ENCODE results near the gene CRY2.
"Not testable (repeated sequence)": the region's sequence is repeated elsewhere in the genome, so short reads cannot be mapped to it uniquely, and the experiment has no call there.

CRY2 gene

GRCh38 chr11:45811571-45812290, 35.5 kb upstream of the CRY2 start:
- DNase-seq: no peak

- no peak for DNase-seq
These were observed 34.4 kb upstream of the CRY2 start for GRCh38 chr11:45812581-45813548.

GRCh38 chr11:45815747-45816146, 31.5 kb upstream of the CRY2 start:
- DNase-seq: peak in 1 of 2 experiments; percentile 61

- DNase-seq: no peak
These were observed 30.7 kb upstream of the CRY2 start for GRCh38 chr11:45816614-45817013.

GRCh38 chr11:45817191-45817590, 30.1 kb upstream of the CRY2 start:
- no peak for DNase-seq

- DNase-seq: no peak
These were observed 28.2 kb upstream of the CRY2 start for GRCh38 chr11:45818961-45819605.

GRCh38 chr11:45820211-45820857, 26.9 kb upstream of the CRY2 start:
- no peak for DNase-seq

- DNase-seq: not testable (repeated sequence)
These were observed 20.8 kb upstream of the CRY2 start for GRCh38 chr11:45826492-45826891.

- DNase-seq: no peak
These were observed 20.2 kb upstream of the CRY2 start for GRCh38 chr11:45827123-45827522.

GRCh38 chr11:45828996-45829395, 18.3 kb upstream of the CRY2 start:
- DNase-seq: no peak

GRCh38 chr11:45830596-45830995, 16.7 kb upstream of the CRY2 start:
- no peak for DNase-seq

- DNase-seq: no peak
These were observed 14.3 kb upstream of the CRY2 start for GRCh38 chr11:45832811-45833441.

- no peak for DNase-seq
These were observed 13.5 kb upstream of the CRY2 start for GRCh38 chr11:45833761-45834160.

GRCh38 chr11:45834298-45834756, 12.9 kb upstream of the CRY2 start:
- DNase-seq: no peak

GRCh38 chr11:45839204-45839603, 8.1 kb upstream of the CRY2 start:
- no peak for DNase-seq

- DNase-seq: not testable (repeated sequence)
These were observed 7.0 kb upstream of the CRY2 start for GRCh38 chr11:45840251-45840650.

- peak; percentile 46 to 93 for DNase-seq
These were observed 3.9 kb upstream of the CRY2 start for GRCh38 chr11:45843158-45843924.

GRCh38 chr11:45844822-45845578, 2.3 kb upstream of the CRY2 start:
- DNase-seq: no peak

GRCh38 chr11:45846174-45846675, 1.1 kb upstream of the CRY2 start:
- no peak for DNase-seq

GRCh38 chr11:45847911-45848316, 639 bp downstream of the CRY2 start:
- DNase-seq: peak; percentile 25 to 55

Measured in SW 1271 (cell line).